ENCODE results near the gene SPOPL. TPM values are rescaled to one million over a fixed set of nuclear protein-coding genes. Genes with fewer than 3 reads are reported as not detected.

Gene SPOPL
- total and polyA plus RNA-seq, 10 of the 15 experiments (the other 5 are each of a cell fraction or from before 2014, with no cell fraction given) = 4.0 to 25.0 (median 11.5) TPM

- no peak overlapping the region for H3K9ac ChIP-seq (ENCODE audit: control insufficient read depth, insufficient read depth, low read length)
- BruUV-seq (replicated peaks) = no TSS peak
- H3K4me2 ChIP-seq (ENCODE audit: control insufficient read depth, insufficient read depth) = no peak overlapping the region
- no peak overlapping the region for H3K27ac ChIP-seq (ENCODE audit: control insufficient read depth, insufficient read depth)
- ChIA-PET CTCF (interaction anchor here (1.0 to 1.7 kb wide), 13 partner anchors 10 to 311 kb away, joined by 3 to 30 read pairs (median 5); no protein-coding TSS in a partner anchor), POLR2A (interaction anchor here (0.6 to 1.1 kb wide), 2 partner anchors 10 to 27 kb away, joined by 3 to 4 read pairs; no protein-coding TSS in a partner anchor), SMC1A (ENCODE audit: uncharacterized antibody, unreplicated experiment) (interaction anchor here (0.6 to 1.5 kb wide), 7 partner anchors 10 to 356 kb away, joined by 3 to 13 read pairs (median 3); no protein-coding TSS in a partner anchor), RAD21 (ENCODE audit: unreplicated experiment) (interaction anchor here (0.5 to 1.5 kb wide), 6 partner anchors 10 to 566 kb away, joined by 3 to 13 read pairs (median 4); no protein-coding TSS in a partner anchor)
- no peaks in the 10 kb centered on the region for H3K79me2 ChIP-seq (ENCODE audit: control insufficient read depth, insufficient read depth, low read length)
- peaks cover 21% of the 10 kb centered on the region for H3K4me1 ChIP-seq (ENCODE audit: control insufficient read depth, insufficient read depth, low read length)
- no peaks in the 10 kb centered on the region for H4K20me1 ChIP-seq (ENCODE audit: control insufficient read depth, insufficient read depth)
- H3K27me3 ChIP-seq (replicated peaks in 1 of 2; ENCODE audit: control insufficient read depth in 2 of 2, insufficient read depth in 2 of 2, low read length in 1 of 2) = no peaks in the 10 kb centered on the region
- H2AFZ ChIP-seq (ENCODE audit: control insufficient read depth, low read depth, low read length) = no peak overlapping the region
- intact Hi-C loops (cut with micrococcal nuclease; ENCODE audit: unreplicated experiment) = no loop called here
- FAIRE-seq = no peak
- DNase-seq (ENCODE audit: low read depth, low spot score) = no peak
- no peaks in the 10 kb centered on the region for H3K36me3 ChIP-seq (ENCODE audit: control insufficient read depth in 2 of 2, insufficient read depth in 2 of 2, low read length in 1 of 2)
- H3K9me3 ChIP-seq (replicated peaks; ENCODE audit: control insufficient read depth, insufficient read depth, low read length) = no peaks in the 10 kb centered on the region
- no peak for ATAC-seq
- in situ Hi-C loops (cut with MboI) = no loop called here
- H3K4me3 ChIP-seq = no peak overlapping the region
- TF ChIP-seq NFIC (IDR thresholded peaks at IDR 0.05; ENCODE audit: low read depth, low read length) = no peak
- no peak for TF ChIP-seq LARP7 (IDR thresholded peaks at IDR 0.05)
- no peak for TF ChIP-seq TAF1 (IDR thresholded peaks at IDR 0.05; ENCODE audit: borderline replicate concordance, low read depth, low read length)
- TF ChIP-seq ZBTB11 (CRISPR knock-in tag; IDR thresholded peaks at IDR 0.05) = no peak
- TF ChIP-seq REST (IDR thresholded peaks at IDR 0.05; ENCODE audit: low read depth, low read length) = no peak
- TF ChIP-seq USF2 (IDR thresholded peaks at IDR 0.05; ENCODE audit: borderline replicate concordance, low read depth, low read length) = no peak
- TF ChIP-seq ZNF384 (IDR thresholded peaks at IDR 0.05; ENCODE audit: borderline replicate concordance, low read depth, low read length) = no peak
- TF ChIP-seq SUZ12 (IDR thresholded peaks at IDR 0.05; ENCODE audit: unreplicated experiment) = no peak
- TF ChIP-seq E2F4 (IDR thresholded peaks at IDR 0.05; ENCODE audit: low read depth, low read length) = no peak
- TF ChIP-seq ZBTB40 (IDR thresholded peaks at IDR 0.05; ENCODE audit: borderline replicate concordance) = no peak
These were observed 25.4 kb upstream of the SPOPL start for GRCh38 chr2:138476186-138476585.
